ENCODE results near the gene SP5.
"Not testable (repeated sequence)": the region's sequence is repeated elsewhere in the genome, so short reads cannot be mapped to it uniquely, and the experiment has no call there.

The SP5 gene

GRCh38 chr2:170739048-170739447 lies 23.9 kb downstream of the SP5 start:
- DNase-seq (ENCODE audit: low spot score): no peak

- DNase-seq (ENCODE audit: low spot score): no peak
These were observed 24.4 kb downstream of the SP5 start for GRCh38 chr2:170739507-170740046.

GRCh38 chr2:170740660-170741059 lies 25.5 kb downstream of the SP5 start:
- no peak for DNase-seq (ENCODE audit: low spot score)

- no peak for DNase-seq (ENCODE audit: low spot score)
These were observed 26.9 kb downstream of the SP5 start for GRCh38 chr2:170742000-170742399.

- no peak for DNase-seq (ENCODE audit: low spot score)
These were observed 27.9 kb downstream of the SP5 start for GRCh38 chr2:170742896-170743529.

GRCh38 chr2:170743530-170744239 lies 28.5 kb downstream of the SP5 start:
- peak; percentile 23 for DNase-seq (ENCODE audit: low spot score)

GRCh38 chr2:170744248-170745002 lies 29.3 kb downstream of the SP5 start:
- DNase-seq (ENCODE audit: low spot score): no peak

- DNase-seq (ENCODE audit: low spot score): no peak
These were observed 30.2 kb downstream of the SP5 start for GRCh38 chr2:170745305-170745704.

GRCh38 chr2:170747921-170748320 lies 32.8 kb downstream of the SP5 start:
- no peak for DNase-seq (ENCODE audit: low spot score)

GRCh38 chr2:170751555-170751954 lies 36.4 kb downstream of the SP5 start:
- DNase-seq (ENCODE audit: low spot score): not testable (repeated sequence)

GRCh38 chr2:170761572-170761971 lies 46.4 kb downstream of the SP5 start:
- DNase-seq (ENCODE audit: low spot score): no peak

- no peak for DNase-seq (ENCODE audit: low spot score)
These were observed 47.6 kb downstream of the SP5 start for GRCh38 chr2:170762760-170763159.

GRCh38 chr2:170763232-170763631 lies 48.1 kb downstream of the SP5 start:
- DNase-seq (ENCODE audit: low spot score): no peak

- no peak for DNase-seq (ENCODE audit: low spot score)
These were observed 49.7 kb downstream of the SP5 start for GRCh38 chr2:170764880-170765261.

- no peak for DNase-seq (ENCODE audit: low spot score)
These were observed 51.6 kb downstream of the SP5 start for GRCh38 chr2:170766693-170767092.
